SHP77 (cell line): ENCODE data around the gene BRD8.
"Not testable (repeated sequence)": the region's sequence is repeated elsewhere in the genome, so short reads cannot be mapped to it uniquely, and the experiment has no call there.

Source experiments
- DNase-seq, 2 experiments: peaks; one replicate each; lab custom pipeline; 2025; lab: John Stamatoyannopoulos, UW

Gene BRD8

GRCh38 chr5:138178516-138179276 lies at the start of gene BRD8, which contains the start of gene KIF20A:
TSS of gene BRD8 (minus strand) at chr5:138178630. CDS start at chr5:138178614, 16 bp downstream.
TSS of gene KIF20A (plus strand) at chr5:138179112. CDS start at chr5:138179681, 569 bp downstream.
- peak; percentile 96 to 97 for DNase-seq

- no peak for DNase-seq
Measured at GRCh38 chr5:138226910-138227309, 48.5 kb upstream of the BRD8 start.

- no peak for DNase-seq
Measured at GRCh38 chr5:138224712-138225111, 46.3 kb upstream of the BRD8 start.

- DNase-seq = no peak
Measured at GRCh38 chr5:138223532-138223931, 45.1 kb upstream of the BRD8 start.

- DNase-seq = no peak
Measured at GRCh38 chr5:138216799-138217198, 38.4 kb upstream of the BRD8 start.

GRCh38 chr5:138213161-138214029 lies 35.0 kb upstream of the BRD8 start, which contains the start of gene CDC23:
TSS of gene CDC23 (minus strand) at chr5:138213323. CDS start at chr5:138213312, 11 bp downstream.
- DNase-seq = peak; percentile 98 to 99

GRCh38 chr5:138212828-138213160 lies 34.4 kb upstream of the BRD8 start:
- no peak for DNase-seq

- DNase-seq = no peak
Measured at GRCh38 chr5:138210985-138211384, 32.6 kb upstream of the BRD8 start.

GRCh38 chr5:138193859-138194258 lies 15.4 kb upstream of the BRD8 start:
- not testable (repeated sequence) for DNase-seq

GRCh38 chr5:138192826-138193225 lies 14.4 kb upstream of the BRD8 start:
- no peak for DNase-seq

- no peak for DNase-seq
Measured at GRCh38 chr5:138188626-138189025, 10.2 kb upstream of the BRD8 start.

GRCh38 chr5:138186002-138186447 lies 7.6 kb upstream of the BRD8 start:
- DNase-seq = no peak

GRCh38 chr5:138182808-138183207 lies 4.4 kb upstream of the BRD8 start:
- no peak for DNase-seq

- DNase-seq = no peak
Measured at GRCh38 chr5:138180841-138181240, 2.4 kb upstream of the BRD8 start.

- peak; percentile 38 to 54 for DNase-seq
Measured at GRCh38 chr5:138180183-138180782, 1.9 kb upstream of the BRD8 start.

GRCh38 chr5:138179277-138179857 lies 937 bp upstream of the BRD8 start:
- DNase-seq = no peak

- peak; percentile 7 to 13 for DNase-seq
Measured at GRCh38 chr5:138177941-138178515, 402 bp downstream of the BRD8 start.

GRCh38 chr5:138170299-138170698 lies 8.1 kb downstream of the BRD8 start:
- no peak for DNase-seq

- DNase-seq = no peak
Measured at GRCh38 chr5:138169124-138169523, 9.3 kb downstream of the BRD8 start.

GRCh38 chr5:138163721-138164120 lies 14.7 kb downstream of the BRD8 start:
- no peak for DNase-seq

GRCh38 chr5:138160706-138161105 lies 17.7 kb downstream of the BRD8 start:
- no peak for DNase-seq

GRCh38 chr5:138159666-138160065 lies 18.8 kb downstream of the BRD8 start:
- no peak for DNase-seq
